BLaER1 treated with 17β-estradiol and CSF1 and Interleukin-3, amounts not matched to agents 10 nM and 100 nM (cell line): ENCODE data around the gene NBR1.
A peak's percentile ranks its signal among the peaks of the same experiment; 100 is the strongest.
"Not testable (repeated sequence)": the region's sequence is repeated elsewhere in the genome, so short reads cannot be mapped to it uniquely, and the experiment has no call there.

Source experiments
- H3K27ac ChIP-seq, 11 experiments: shearing (Covaris generic); formaldehyde crosslinking; 2 replicates each; pipeline ENCODE4 v1.8.1; 2022
- H3K27me3 ChIP-seq, 11 experiments: shearing (Covaris generic); formaldehyde crosslinking; 2 replicates each; pipeline ENCODE4 v1.8.1; 2022
- H3K36me3 ChIP-seq, 11 experiments: shearing (Covaris generic); formaldehyde crosslinking; 2 replicates each; pipeline ENCODE4 v1.8.1; 2022
- H3K4me1 ChIP-seq, 10 experiments: shearing (Covaris generic); formaldehyde crosslinking; 2 replicates each; pipeline ENCODE4 v1.8.1; 2022
- H3K4me2 ChIP-seq, 11 experiments: shearing (Covaris generic); formaldehyde crosslinking; 2 replicates each; pipeline ENCODE4 v1.8.1; 2022
- H3K4me3 ChIP-seq, 10 experiments: shearing (Covaris generic); formaldehyde crosslinking; 2 replicates each; pipeline ENCODE4 v1.8.1; 2022
- H3K9ac ChIP-seq, 11 experiments: shearing (Covaris generic); formaldehyde crosslinking; 2 replicates each; pipeline ENCODE4 v1.8.1; 2022
- H3K9me3 ChIP-seq, 11 experiments: shearing (Covaris generic); formaldehyde crosslinking; replicated peaks in 1 of 11; 2 replicates each; pipeline ENCODE4 v1.8.1; 2022
- H4K20me1 ChIP-seq, 11 experiments: shearing (Covaris generic); formaldehyde crosslinking; 2 replicates each; pipeline ENCODE4 v1.8.1; 2022
- Cebpa-rat ChIP-seq, 11 experiments: shearing (Covaris generic); IDR thresholded peaks; 2 replicates each; pipeline ENCODE4 v1.8.1; 2022

The NBR1 gene

GRCh38 chr17:43170140-43170765, 761 bp upstream of the NBR1 start:
- peak overlapping the region; percentile 81 to 99 (median 96) for H3K27ac ChIP-seq
- peak overlapping the region; percentile 80 to 96 (median 91) for H3K9ac ChIP-seq
- peak overlapping the region; percentile 62 to 88 (median 79) for H3K4me3 ChIP-seq
- no peaks in the 10 kb centered on the region for H3K27me3 ChIP-seq
- no peaks in the 10 kb centered on the region for H3K9me3 ChIP-seq
- H3K4me1 ChIP-seq, result peaks cover 32 to 48% (median 37%) of the 10 kb centered on the region in 10 experiments
- H3K36me3 ChIP-seq, result peaks cover 0 to 14% (median 7%) of the 10 kb centered on the region in 11 experiments; a peak in 13 of 22 replicates
- H3K4me2 ChIP-seq, result peak overlapping the region; percentile 78 to 97 (median 90)
- peaks cover 0 to 26% (median 0%) of the 10 kb centered on the region in 11 experiments; a peak in 3 of 22 replicates for H4K20me1 ChIP-seq
- peak in 2 of 11 experiments; percentile 19 to 59; a peak in 2 of 22 replicates for TF ChIP-seq Cebpa-rat (IDR thresholded peaks at IDR 0.05)

- peak overlapping the region; percentile 62 to 88 (median 79) for H3K4me3 ChIP-seq
- H3K9me3 ChIP-seq, result no peaks in the 10 kb centered on the region
- no peaks in the 10 kb centered on the region for H3K27me3 ChIP-seq
- peak overlapping the region; percentile 81 to 99 (median 96) for H3K27ac ChIP-seq
- peaks cover 32 to 60% (median 43%) of the 10 kb centered on the region in 10 experiments for H3K4me1 ChIP-seq
- H3K36me3 ChIP-seq, result peaks cover 0 to 25% (median 8%) of the 10 kb centered on the region in 11 experiments; a peak in 16 of 22 replicates
- peak overlapping the region; percentile 80 to 96 (median 91) for H3K9ac ChIP-seq
- TF ChIP-seq Cebpa-rat (IDR thresholded peaks at IDR 0.05), result peak in 4 of 11 experiments; percentile 47 to 67 (median 52); a peak in 6 of 22 replicates
- H3K4me2 ChIP-seq, result peak overlapping the region; percentile 84 to 98 (median 94)
- H4K20me1 ChIP-seq, result peaks cover 0 to 42% (median 0%) of the 10 kb centered on the region in 11 experiments; a peak in 3 of 22 replicates
Observed at GRCh38 chr17:43171586-43172487, 823 bp downstream of the NBR1 start.

GRCh38 chr17:43175213-43176118, 4.5 kb downstream of the NBR1 start:
- Histone ChIP-seq H3K27me3 (no peaks in the 10 kb centered on the region), H3K4me3 (no peak overlapping the region), H3K4me2 (peak overlapping the region in 5 of 11 experiments; percentile 11 to 96 (median 38); a peak in 7 of 22 replicates), H3K9ac (peak overlapping the region in 1 of 11 experiments; percentile 24; a peak in 1 of 22 replicates), H3K27ac (peak overlapping the region in 1 of 11 experiments; percentile 4; a peak in 1 of 22 replicates), H3K36me3 (peaks cover 16 to 59% (median 28%) of the 10 kb centered on the region in 11 experiments; a peak in 21 of 22 replicates), H3K4me1 (peaks cover 21 to 48% (median 34%) of the 10 kb centered on the region in 10 experiments), H3K9me3 (no peaks in the 10 kb centered on the region), H4K20me1 (peaks cover 0 to 78% (median 0%) of the 10 kb centered on the region in 11 experiments; a peak in 3 of 22 replicates)
- TF ChIP-seq Cebpa-rat (IDR thresholded peaks at IDR 0.05), result no peak

- Histone ChIP-seq H3K4me2 (peak overlapping the region in 5 of 11 experiments; percentile 11 to 96 (median 38); a peak in 7 of 22 replicates), H3K36me3 (peaks cover 16 to 66% (median 32%) of the 10 kb centered on the region in 11 experiments; a peak in 21 of 22 replicates), H3K4me1 (peaks cover 21 to 48% (median 34%) of the 10 kb centered on the region in 10 experiments), H4K20me1 (peaks cover 0 to 85% (median 0%) of the 10 kb centered on the region in 11 experiments; a peak in 3 of 22 replicates), H3K27me3 (no peaks in the 10 kb centered on the region), H3K9me3 (no peaks in the 10 kb centered on the region), H3K4me3 (no peak overlapping the region), H3K27ac (peak overlapping the region in 1 of 11 experiments; percentile 4; a peak in 1 of 22 replicates), H3K9ac (peak overlapping the region in 1 of 11 experiments; percentile 24; a peak in 1 of 22 replicates)
- TF ChIP-seq Cebpa-rat (IDR thresholded peaks at IDR 0.05), result no peak
Observed at GRCh38 chr17:43176119-43176570, 5.1 kb downstream of the NBR1 start.

- no peak overlapping the region for H3K4me2 ChIP-seq
- H4K20me1 ChIP-seq, result peaks cover 0 to 65% (median 0%) of the 10 kb centered on the region in 11 experiments; a peak in 3 of 22 replicates
- no peak overlapping the region for H3K4me3 ChIP-seq
- H3K27me3 ChIP-seq, result no peaks in the 10 kb centered on the region
- TF ChIP-seq Cebpa-rat (IDR thresholded peaks at IDR 0.05), result no peak
- peaks cover 9 to 100% (median 41%) of the 10 kb centered on the region in 11 experiments; a peak in 21 of 22 replicates for H3K36me3 ChIP-seq
- no peaks in the 10 kb centered on the region for H3K4me1 ChIP-seq
- no peaks in the 10 kb centered on the region for H3K9me3 ChIP-seq
- H3K27ac ChIP-seq, result no peak overlapping the region
- H3K9ac ChIP-seq, result no peak overlapping the region
Observed at GRCh38 chr17:43183921-43184320, 12.9 kb downstream of the NBR1 start.

- H3K4me2 ChIP-seq, H3K4me3 ChIP-seq, H3K4me1 ChIP-seq, H3K27ac ChIP-seq, H3K9ac ChIP-seq, H3K9me3 ChIP-seq, H3K27me3 ChIP-seq: not testable (repeated sequence)
- Histone ChIP-seq H4K20me1 (peaks cover 0 to 61% (median 0%) of the 10 kb centered on the region in 11 experiments; a peak in 2 of 22 replicates), H3K36me3 (peaks cover 30 to 100% (median 47%) of the 10 kb centered on the region in 11 experiments)
Observed at GRCh38 chr17:43186656-43187055, 15.6 kb downstream of the NBR1 start.

GRCh38 chr17:43193251-43193650, 22.2 kb downstream of the NBR1 start:
- Histone ChIP-seq H3K4me3 (no peak overlapping the region), H3K4me2 (no peak overlapping the region), H3K36me3 (peaks cover 83 to 100% (median 93%) of the 10 kb centered on the region in 11 experiments), H3K27ac (no peak overlapping the region), H3K9me3 (no peaks in the 10 kb centered on the region), H3K9ac (no peak overlapping the region), H4K20me1 (peaks cover 0 to 48% (median 0%) of the 10 kb centered on the region in 11 experiments; a peak in 2 of 22 replicates), H3K4me1 (no peaks in the 10 kb centered on the region), H3K27me3 (no peaks in the 10 kb centered on the region)
- TF ChIP-seq Cebpa-rat (IDR thresholded peaks at IDR 0.05), result no peak
